Measurements from ENCODE around the gene RSL24D1. TPM values are rescaled to one million over a fixed set of nuclear protein-coding genes. Genes with fewer than 3 reads are reported as not detected.
"Not testable (repeated sequence)": the region's sequence is repeated elsewhere in the genome, so short reads cannot be mapped to it uniquely, and the experiment has no call there.

RSL24D1 gene
- total RNA-seq, 4 donors from 2014 or later = 22.6 to 61.9 (median 28.2) TPM

DNA sequence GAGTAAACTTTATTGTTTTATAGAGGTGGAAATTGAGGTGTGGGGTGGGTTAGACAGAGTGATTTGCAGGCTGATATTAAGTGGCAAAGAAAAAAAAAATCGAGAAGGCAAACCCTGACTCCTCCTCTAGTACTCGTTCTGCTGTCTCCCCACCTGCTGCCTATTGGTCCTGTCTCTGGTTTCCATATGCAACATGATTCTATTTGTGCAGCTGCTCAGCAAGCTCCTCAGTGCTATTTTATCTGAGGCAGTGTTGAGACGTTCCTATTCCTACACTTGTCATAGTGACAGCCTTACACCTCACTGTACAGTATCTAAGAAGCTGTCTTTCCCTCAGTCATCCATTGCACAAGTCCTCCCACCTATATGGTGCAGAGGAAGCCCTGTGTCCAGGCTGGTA, 45.1 kb downstream of the RSL24D1 start:
- no peak for DNase-seq
- Histone ChIP-seq H3K9me3 (no peaks in the 10 kb centered on the region), H3K4me1 (no peaks in the 10 kb centered on the region), H3K27ac (no peak overlapping the region), H3K27me3 (no peaks in the 10 kb centered on the region), H3K36me3 (no peaks in the 10 kb centered on the region), H3K4me3 (no peak overlapping the region)
- TF ChIP-seq POLR2A (IDR thresholded peaks at IDR 0.05) = no peak

DNA sequence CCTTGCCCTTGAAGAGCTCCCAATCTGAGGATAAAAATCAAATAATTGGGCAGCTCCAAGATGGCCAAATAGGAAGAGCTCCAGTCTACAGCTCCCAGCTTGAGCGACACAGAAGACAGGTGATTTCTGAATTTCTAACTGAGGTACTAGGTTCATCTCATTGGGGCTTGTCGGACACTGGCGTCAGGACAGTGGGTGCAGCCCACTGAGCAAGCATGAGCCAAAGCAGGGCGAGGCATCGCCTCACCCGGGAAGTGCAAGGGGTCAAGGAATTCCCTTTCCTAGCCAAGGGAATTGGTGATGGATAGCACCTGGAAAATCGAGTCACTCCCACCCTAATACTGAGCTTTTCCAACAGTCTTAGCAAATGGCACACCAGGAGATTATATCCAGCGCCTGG, 53.6 kb downstream of the RSL24D1 start:
- H3K9me3 ChIP-seq, H3K4me3 ChIP-seq, H3K27ac ChIP-seq, H3K27me3 ChIP-seq, H3K4me1 ChIP-seq, DNase-seq, H3K36me3 ChIP-seq: not testable (repeated sequence)

DNA sequence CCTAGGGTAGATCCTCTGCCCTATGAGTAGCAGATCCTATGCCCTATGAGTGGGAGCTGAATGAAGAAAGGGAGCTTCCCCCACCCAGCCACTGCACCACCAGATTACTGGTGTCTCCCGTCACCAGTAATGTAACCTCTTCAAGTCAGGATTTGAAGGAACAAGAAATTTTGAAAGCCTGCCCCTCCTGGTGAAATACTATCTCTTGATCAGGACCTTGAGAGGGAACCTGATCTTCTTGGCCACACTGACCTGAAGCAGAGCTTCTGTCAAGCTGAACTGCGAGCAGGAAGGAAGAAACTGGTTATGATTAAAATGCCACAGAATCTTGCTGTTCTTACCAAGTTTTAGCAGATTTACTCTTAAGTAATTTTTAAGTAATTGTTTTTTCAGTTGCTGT, 62.8 kb downstream of the RSL24D1 start:
- Histone ChIP-seq H3K4me3 (no peak overlapping the region), H3K27ac (no peak overlapping the region), H3K9me3 (no peaks in the 10 kb centered on the region), H3K4me1 (no peaks in the 10 kb centered on the region), H3K36me3 (no peaks in the 10 kb centered on the region), H3K27me3 (no peaks in the 10 kb centered on the region)
- no peak for DNase-seq
- TF ChIP-seq, protein P1, sequence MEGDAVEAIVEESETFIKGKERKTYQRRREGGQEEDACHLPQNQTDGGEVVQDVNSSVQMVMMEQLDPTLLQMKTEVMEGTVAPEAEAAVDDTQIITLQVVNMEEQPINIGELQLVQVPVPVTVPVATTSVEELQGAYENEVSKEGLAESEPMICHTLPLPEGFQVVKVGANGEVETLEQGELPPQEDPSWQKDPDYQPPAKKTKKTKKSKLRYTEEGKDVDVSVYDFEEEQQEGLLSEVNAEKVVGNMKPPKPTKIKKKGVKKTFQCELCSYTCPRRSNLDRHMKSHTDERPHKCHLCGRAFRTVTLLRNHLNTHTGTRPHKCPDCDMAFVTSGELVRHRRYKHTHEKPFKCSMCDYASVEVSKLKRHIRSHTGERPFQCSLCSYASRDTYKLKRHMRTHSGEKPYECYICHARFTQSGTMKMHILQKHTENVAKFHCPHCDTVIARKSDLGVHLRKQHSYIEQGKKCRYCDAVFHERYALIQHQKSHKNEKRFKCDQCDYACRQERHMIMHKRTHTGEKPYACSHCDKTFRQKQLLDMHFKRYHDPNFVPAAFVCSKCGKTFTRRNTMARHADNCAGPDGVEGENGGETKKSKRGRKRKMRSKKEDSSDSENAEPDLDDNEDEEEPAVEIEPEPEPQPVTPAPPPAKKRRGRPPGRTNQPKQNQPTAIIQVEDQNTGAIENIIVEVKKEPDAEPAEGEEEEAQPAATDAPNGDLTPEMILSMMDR (IDR thresholded peaks at IDR 0.05) = no peak
- no peak for TF ChIP-seq POLR2A (IDR thresholded peaks at IDR 0.05)

DNA sequence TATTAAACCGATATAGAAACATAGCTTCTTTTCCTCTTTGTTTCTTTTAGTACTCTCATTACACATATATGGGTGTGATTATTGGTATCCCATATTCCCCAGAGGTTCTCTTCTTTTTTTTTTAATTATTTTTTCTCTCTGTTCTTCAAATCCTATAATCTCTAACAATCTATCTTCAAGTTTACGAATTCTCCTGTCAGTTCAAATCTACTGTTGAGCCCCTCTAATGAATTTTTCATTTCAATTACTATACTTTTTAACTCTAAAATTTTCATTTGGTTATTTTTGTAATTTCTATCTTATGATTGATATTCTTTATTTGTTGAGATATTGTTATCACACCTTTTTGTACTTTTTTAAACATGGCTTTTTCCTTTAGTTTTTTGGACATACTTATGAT, 64.1 kb downstream of the RSL24D1 start:
- no peak overlapping the region for H3K4me3 ChIP-seq
- H3K36me3 ChIP-seq = no peaks in the 10 kb centered on the region
- H3K27me3 ChIP-seq = no peaks in the 10 kb centered on the region
- no peak for DNase-seq
- H3K4me1 ChIP-seq = no peaks in the 10 kb centered on the region
- no peaks in the 10 kb centered on the region for H3K9me3 ChIP-seq
- TF ChIP-seq POLR2A (IDR thresholded peaks at IDR 0.05) = no peak
- TF ChIP-seq, protein P1 (IDR thresholded peaks at IDR 0.05) = no peak
- H3K27ac ChIP-seq = no peak overlapping the region

Other genes with a start within 250 kb of the RSL24D1 start
- 10 to 100 TPM in 3 of 4 donors, 1 to 10 TPM in 1; 8.3 to 30.8 (median 18.2) TPM for gene RAB27A, start 92.9 kb upstream of the RSL24D1 start, total RNA-seq
- 10 to 100 TPM in 1 of 4 donors, 1 to 10 TPM in 3; 4.2 to 12.0 (median 7.1) TPM for gene PIGBOS1, start 122.2 kb upstream of the RSL24D1 start, total RNA-seq
- 10 to 100 TPM in 3 of 4 donors, 1 to 10 TPM in 1; 3.2 to 34.7 (median 15.4) TPM for gene PIGB, start 122.3 kb upstream of the RSL24D1 start, total RNA-seq
- gene CCPG1, start 211.4 kb upstream of the RSL24D1 start, total RNA-seq = 10 to 100 TPM; 24.8 to 36.3 (median 29.5) TPM
- gene PIERCE2, start 211.6 kb upstream of the RSL24D1 start, total RNA-seq = not detected